Ovary (tissue), 3 donors: ENCODE data around the gene COL8A1.

ENCODE experiments used
- CTCF ChIP-seq, 3 donors: fragments of 450-650 bp in 2 of 3; fragments of 200-600 bp in 1 of 3; IDR thresholded peaks; one replicate each; pipeline versions ENCODE4 v1.5.1 to v1.8.0; 2016 to 2022; ENCODE audit warnings: antibody characterized with exemption in 3 of 3, mild to moderate bottlenecking in 1 of 3
- POLR2A ChIP-seq: fragments of 450-650 bp; IDR thresholded peaks from one replicate; pipeline ENCODE4 v1.6.1; 2017; ENCODE audit warnings: antibody characterized with exemption, mild to moderate bottlenecking, moderate library complexity
- donor health status: DM: no; HTN: no; CAD: no.

- TF ChIP-seq CTCF (IDR thresholded peaks at IDR 0.05) (no peak), POLR2A (no peak)
These were observed 68.0 kb downstream of the COL8A1 start for GRCh38 chr3:99706410-99706809.
